HG03520 (cell line): ENCODE data around the gene AARS1.
A peak's percentile ranks its signal among the peaks of the same experiment; 100 is the strongest.
"Not testable (repeated sequence)": the region's sequence is repeated elsewhere in the genome, so short reads cannot be mapped to it uniquely, and the experiment has no call there.

Experiments used
- ATAC-seq: cut with Tn5 transposase; IDR thresholded peaks from one replicate; pipeline ENCODE4 v1.9.1; 2021; ENCODE audit warnings: mild to moderate bottlenecking, moderate library complexity; ENCODE audit not compliant: unreplicated experiment

AARS1 gene

GRCh38 chr16:70289229-70290094 is at the start of gene AARS1:
Gene AARS1 (minus strand): TSS chr16:70289506. CDS start chr16:70282763, 6,743 bp downstream.
- peak; percentile 91 for ATAC-seq

- no peak for ATAC-seq
Measured at GRCh38 chr16:70337814-70338213, 48.5 kb upstream of the AARS1 start.

- not testable (repeated sequence) for ATAC-seq
Measured at GRCh38 chr16:70332728-70333127, 43.4 kb upstream of the AARS1 start.

- no peak for ATAC-seq
Measured at GRCh38 chr16:70331588-70332358, 42.5 kb upstream of the AARS1 start.

GRCh38 chr16:70331091-70331490 is 41.8 kb upstream of the AARS1 start:
- no peak for ATAC-seq

DNA sequence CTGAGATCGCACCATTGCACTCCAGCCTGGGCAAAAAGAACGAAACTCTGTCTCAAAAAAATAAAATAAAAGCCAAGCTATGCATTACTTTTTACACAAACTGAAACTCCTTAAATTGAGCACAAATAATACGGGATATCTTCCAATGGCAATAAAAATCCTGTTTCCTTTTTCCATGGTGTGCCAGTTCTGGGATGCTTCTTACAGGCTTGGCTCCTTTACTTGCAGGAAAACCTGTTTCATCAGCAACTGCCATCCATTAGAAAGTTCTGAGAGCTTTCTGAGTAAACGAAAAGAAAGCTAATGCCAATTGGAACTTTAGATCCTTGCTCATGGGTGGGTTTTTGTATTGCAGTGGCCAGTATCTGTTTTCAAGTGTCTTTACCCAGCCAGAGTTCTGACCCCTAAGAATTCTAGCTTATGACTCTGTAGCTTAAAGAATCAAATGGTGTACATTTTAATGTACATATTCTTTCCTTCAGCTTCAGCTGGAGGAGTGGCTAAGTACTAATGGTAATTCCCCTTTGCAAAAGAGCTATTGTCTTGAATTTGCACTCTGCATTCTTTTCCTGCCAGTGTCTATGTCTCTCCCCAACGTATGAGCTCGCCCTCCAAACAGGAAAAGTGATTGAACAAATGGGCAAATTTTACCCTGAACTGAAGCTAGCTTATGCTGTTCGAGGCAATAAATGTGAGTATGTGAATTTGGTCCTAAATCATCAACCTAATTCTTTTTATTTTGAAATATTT is 35.9 kb upstream of the AARS1 start:
- no peak for ATAC-seq

DNA sequence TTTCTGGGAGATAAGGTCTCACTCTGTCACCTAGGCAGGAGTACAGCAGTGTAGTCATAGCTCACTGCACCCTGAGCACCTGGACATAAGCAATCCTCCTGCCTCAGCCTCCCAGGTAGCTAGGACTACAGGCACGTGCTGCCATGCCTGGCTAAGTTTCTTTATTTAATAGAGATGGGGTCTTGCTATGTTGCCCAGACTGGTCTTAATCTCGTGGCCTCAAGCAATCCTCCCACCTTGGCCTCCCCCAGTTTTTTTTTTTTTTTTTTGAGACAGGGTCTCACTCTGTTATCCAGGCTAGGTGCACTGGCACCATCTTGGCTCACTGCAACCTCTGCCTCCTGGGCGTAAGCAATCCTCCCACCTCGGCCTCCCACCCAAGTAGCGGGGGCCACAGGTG is 30.8 kb upstream of the AARS1 start:
- ATAC-seq = no peak

- ATAC-seq = not testable (repeated sequence)
Measured at GRCh38 chr16:70307726-70308125, 18.4 kb upstream of the AARS1 start.

DNA sequence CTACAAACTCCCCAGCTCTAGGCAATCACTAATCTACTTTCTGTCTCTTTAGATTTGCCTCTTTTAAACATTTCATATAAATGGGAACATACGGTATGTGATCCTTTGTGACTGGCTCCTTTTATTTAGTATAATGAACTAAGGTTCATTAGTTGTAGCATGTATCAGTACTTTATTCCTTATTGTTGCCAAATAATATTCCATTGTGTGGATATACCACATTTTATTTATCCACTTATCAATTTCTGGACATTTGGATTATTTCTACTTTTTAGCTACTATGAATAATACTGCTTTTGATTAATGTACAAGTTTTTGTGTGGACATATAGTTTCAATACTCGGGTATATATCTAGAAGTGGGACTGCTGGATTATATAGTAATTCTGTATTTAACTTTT is 17.6 kb upstream of the AARS1 start:
- no peak for ATAC-seq

GRCh38 chr16:70304892-70305448 is 15.7 kb upstream of the AARS1 start:
- ATAC-seq = no peak

DNA sequence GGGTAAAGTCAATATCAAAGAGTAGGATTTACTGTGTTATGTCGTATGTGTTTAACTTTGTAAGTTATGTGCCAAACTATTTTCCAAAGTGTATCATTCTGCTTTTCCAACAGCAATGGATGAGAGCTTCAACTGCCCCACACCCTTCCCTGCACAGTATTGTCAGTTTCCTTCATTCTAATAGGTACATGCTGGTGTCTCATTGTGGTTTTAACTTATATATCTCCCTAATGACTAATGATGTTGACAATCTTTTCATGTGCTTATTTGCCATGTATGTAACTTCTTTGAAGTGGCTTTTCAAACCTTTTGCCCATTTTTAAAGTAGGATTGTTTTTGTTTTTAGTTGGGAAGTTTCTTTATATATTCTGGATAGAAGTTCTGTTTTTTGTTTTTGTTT is 13.4 kb upstream of the AARS1 start:
- ATAC-seq = no peak

DNA sequence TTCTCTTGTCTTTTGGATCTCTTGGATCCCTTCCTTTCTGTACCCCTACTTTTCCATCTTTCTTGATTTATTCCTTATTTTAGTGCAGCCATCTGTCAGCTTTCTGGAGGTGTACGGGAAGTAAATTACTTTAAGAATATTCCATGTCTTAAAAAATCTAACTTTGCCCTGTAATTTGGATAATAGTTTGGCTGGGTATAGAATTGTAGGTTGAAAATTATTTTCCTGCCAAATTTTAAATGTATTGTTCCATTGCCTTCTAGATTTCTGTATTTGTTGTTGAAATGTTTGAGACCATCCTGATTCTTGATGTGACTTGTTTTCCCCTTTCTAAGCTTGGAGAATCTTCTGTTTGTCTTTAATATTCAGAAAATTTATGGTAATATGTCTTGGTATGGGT is 11.8 kb upstream of the AARS1 start:
- ATAC-seq = no peak

- peak; percentile 85 for ATAC-seq
Measured at GRCh38 chr16:70298988-70299938, 10.0 kb upstream of the AARS1 start, which contains the start of gene DDX19B. Gene DDX19B (plus strand): TSS chr16:70299186. CDS start chr16:70299298, 112 bp downstream.

DNA sequence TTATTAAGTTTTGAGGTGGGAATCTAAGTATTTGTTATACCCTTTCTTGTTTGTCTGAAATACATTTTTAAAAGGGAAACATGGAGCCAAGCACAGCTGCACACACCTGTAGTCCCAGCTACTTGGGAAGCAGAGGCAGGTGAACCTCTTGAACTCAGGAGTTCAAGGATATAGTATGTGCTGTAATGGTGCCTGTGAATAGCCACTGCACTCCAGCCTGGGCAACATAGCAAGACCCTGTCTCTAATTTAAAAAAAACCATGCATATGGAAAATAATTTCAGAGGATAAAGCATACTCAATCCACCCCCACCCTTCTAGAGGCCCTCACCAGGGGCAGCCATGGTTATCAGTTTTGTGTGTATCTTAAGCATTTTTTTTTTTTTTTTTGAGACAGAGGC is 6.3 kb upstream of the AARS1 start:
- no peak for ATAC-seq

GRCh38 chr16:70294385-70295025 is 5.2 kb upstream of the AARS1 start:
- ATAC-seq = no peak

DNA sequence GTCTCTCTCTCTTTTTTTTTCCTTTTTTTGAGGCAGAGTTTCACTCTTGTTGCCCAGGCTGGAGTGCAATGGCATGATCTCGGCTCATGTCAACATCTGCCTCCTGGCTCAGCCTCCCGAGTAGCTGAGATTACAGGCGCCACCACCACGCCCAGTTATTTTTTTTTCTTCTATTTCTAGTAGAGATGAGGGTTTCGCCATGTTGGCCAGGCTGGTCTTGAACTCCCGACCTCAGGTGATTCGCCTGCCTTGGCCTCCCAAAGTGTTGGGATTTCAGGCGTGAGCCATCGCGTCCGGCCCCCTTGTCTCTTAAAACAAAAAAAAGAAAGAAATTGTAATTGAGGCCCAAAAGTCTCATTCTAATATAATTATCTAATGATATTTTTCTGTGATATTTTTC is 2.8 kb upstream of the AARS1 start:
- not testable (repeated sequence) for ATAC-seq

GRCh38 chr16:70290949-70291519 is 1.7 kb upstream of the AARS1 start:
- ATAC-seq = no peak

DNA sequence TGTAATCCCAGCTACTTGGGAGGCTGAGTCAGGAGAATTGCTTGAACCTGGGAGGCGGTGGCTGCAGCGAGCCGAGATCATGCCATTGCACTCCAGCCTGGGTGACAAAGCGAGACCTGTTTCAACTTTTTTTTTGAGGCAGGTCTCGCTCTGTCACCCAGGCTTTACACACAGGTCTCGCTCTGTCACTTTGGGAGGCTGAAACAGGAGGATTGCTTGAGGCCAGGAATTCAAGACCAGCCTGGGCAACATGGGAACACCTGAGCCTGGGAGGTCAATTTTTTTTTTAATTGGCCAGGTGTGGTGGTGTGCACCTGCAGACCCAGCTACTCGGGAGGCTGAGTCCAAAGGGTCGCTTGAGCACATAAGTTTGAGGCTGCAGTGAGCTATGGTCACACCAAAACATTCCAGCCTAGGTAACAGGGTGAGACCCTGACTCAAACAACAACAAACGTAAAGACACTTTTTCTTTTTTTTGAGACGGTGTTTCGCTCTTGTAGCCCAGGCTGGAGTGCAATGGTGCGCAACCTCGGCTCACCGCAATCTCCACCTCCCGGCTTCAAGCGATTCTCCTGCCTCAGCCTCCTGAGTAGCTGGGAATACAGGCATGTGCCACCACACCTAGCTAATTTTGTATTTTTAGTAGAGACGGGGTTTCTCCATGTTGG is 1.9 kb downstream of the AARS1 start:
- ATAC-seq = not testable (repeated sequence)
